H9 (cell line): Measurements from ENCODE around the gene CEMIP2. TPM values are rescaled to one million over a fixed set of nuclear protein-coding genes. Genes with fewer than 3 reads are reported as not detected.

Experiments
- DNase-seq: peaks from one replicate; pipeline ENCODE4 v3.0.0-alpha.2; 2017
- H2AFZ ChIP-seq: one replicate; pipeline ENCODE4 v1.6.1; 2013; ENCODE audit warnings: mild to moderate bottlenecking, low read length, control low read depth, moderate library complexity
- H2AK5ac ChIP-seq: 2 replicates; pipeline ENCODE4 v1.6.1; 2013; ENCODE audit warnings: low read length, control low read depth, mixed read lengths; ENCODE audit not compliant: insufficient read length
- H2BK120ac ChIP-seq: one replicate; pipeline ENCODE4 v1.6.1; 2013; ENCODE audit warnings: low read depth, mild to moderate bottlenecking, low read length, control low read depth, inconsistent platforms; ENCODE audit not compliant: poor library complexity, severe bottlenecking
- H2BK12ac ChIP-seq: 2 replicates; pipeline ENCODE4 v1.6.1; 2013; ENCODE audit warnings: low read length, control low read depth, mixed read lengths, low read depth; ENCODE audit not compliant: insufficient read length
- H2BK15ac ChIP-seq: 2 replicates; pipeline ENCODE4 v1.6.1; 2013; ENCODE audit warnings: low read depth, low read length, control low read depth
- H2BK20ac ChIP-seq: one replicate; pipeline ENCODE4 v1.6.1; 2013; ENCODE audit warnings: low read depth, mild to moderate bottlenecking, low read length, control low read depth, inconsistent platforms; ENCODE audit not compliant: poor library complexity, severe bottlenecking
- H2BK5ac ChIP-seq: 2 replicates; pipeline ENCODE4 v1.6.1; 2013; ENCODE audit warnings: low read length, control low read depth, mixed read lengths; ENCODE audit not compliant: insufficient read length
- H3K14ac ChIP-seq: 2 replicates; pipeline ENCODE4 v1.6.1; 2013; ENCODE audit warnings: low read length, control low read depth; ENCODE audit not compliant: insufficient read depth
- H3K18ac ChIP-seq: 2 replicates; pipeline ENCODE4 v1.6.1; 2013; ENCODE audit warnings: low read depth, mild to moderate bottlenecking, mixed read lengths, low read length, control low read depth; ENCODE audit not compliant: insufficient read length
- H3K23ac ChIP-seq: 2 replicates; pipeline ENCODE4 v1.6.1; 2013; ENCODE audit warnings: low read length, control low read depth, mixed read lengths, low read depth; ENCODE audit not compliant: insufficient read length
- H3K23me2 ChIP-seq: 2 replicates; pipeline ENCODE4 v1.6.1; 2013; ENCODE audit warnings: low read depth, mild to moderate bottlenecking, mixed read lengths, low read length, control low read depth; ENCODE audit not compliant: insufficient read length, poor library complexity, severe bottlenecking
- H3K27ac ChIP-seq: 2 replicates; pipeline ENCODE4 v1.5.1; 2013; ENCODE audit warnings: low read length, control low read depth, mixed read lengths, low read depth; ENCODE audit not compliant: insufficient read length
- H3K27me3 ChIP-seq: 2 replicates; pipeline ENCODE4 v1.6.1; 2013; ENCODE audit warnings: low read length, control low read depth, inconsistent platforms; ENCODE audit not compliant: insufficient read depth
- H3K4ac ChIP-seq: 2 replicates; pipeline ENCODE4 v1.6.1; 2013; ENCODE audit warnings: low read depth, mild to moderate bottlenecking, control low read depth, inconsistent platforms, low read length, moderate library complexity
- H3K4me1 ChIP-seq: 2 replicates; pipeline ENCODE4 v1.6.1; 2013; ENCODE audit warnings: low read length, control low read depth, inconsistent platforms; ENCODE audit not compliant: insufficient read depth
- H3K4me2 ChIP-seq: 2 replicates; pipeline ENCODE4 v1.6.1; 2013; ENCODE audit warnings: low read length, control low read depth, mixed read lengths; ENCODE audit not compliant: insufficient read length, insufficient read depth
- H3K56ac ChIP-seq: 2 replicates; pipeline ENCODE4 v1.6.1; 2013; ENCODE audit warnings: low read depth, mild to moderate bottlenecking, mixed read lengths, low read length, control low read depth; ENCODE audit not compliant: insufficient read length
- H3K79me1 ChIP-seq: 2 replicates; pipeline ENCODE4 v1.6.1; 2013; ENCODE audit warnings: low read depth, mild to moderate bottlenecking, moderate library complexity, low read length, control low read depth, inconsistent platforms; ENCODE audit not compliant: insufficient read depth, poor library complexity, severe bottlenecking
- H3K79me2 ChIP-seq: 2 replicates; pipeline ENCODE4 v1.6.1; 2013; ENCODE audit warnings: low read length, control low read depth, inconsistent platforms; ENCODE audit not compliant: insufficient read depth
- H3K9ac ChIP-seq: 2 replicates; pipeline ENCODE4 v1.6.1; 2013; ENCODE audit warnings: low read length, control low read depth, mixed read lengths; ENCODE audit not compliant: insufficient read length; ENCODE audit errors: extremely low read depth
- H3K9me3 ChIP-seq: one replicate; pipeline ENCODE4 v1.6.1; 2013; ENCODE audit warnings: low read depth, low read length, inconsistent platforms; ENCODE audit not compliant: control insufficient read depth
- H3T11ph ChIP-seq: one replicate; pipeline ENCODE4 v1.6.1; 2013; ENCODE audit warnings: mild to moderate bottlenecking, low read length, control low read depth, inconsistent platforms
- H4K20me1 ChIP-seq: one replicate; pipeline ENCODE4 v1.6.1; 2013; ENCODE audit not compliant: control insufficient read depth, insufficient read length, insufficient read depth
- H4K5ac ChIP-seq: 2 replicates; pipeline ENCODE4 v1.6.1; 2013; ENCODE audit warnings: low read depth, mild to moderate bottlenecking, mixed read lengths, low read length, control low read depth; ENCODE audit not compliant: insufficient read length
- H4K8ac ChIP-seq: replicated peaks from 2 replicates; pipeline ENCODE4 v1.6.1; 2013; ENCODE audit warnings: low read length, control low read depth, mixed read lengths, low read depth; ENCODE audit not compliant: insufficient read length
- H4K91ac ChIP-seq: 2 replicates; pipeline ENCODE4 v1.6.1; 2013; ENCODE audit warnings: low read depth, mild to moderate bottlenecking, moderate library complexity, mixed read lengths, low read length, control low read depth; ENCODE audit not compliant: insufficient read length
- H3K27ac Mint-ChIP-seq, 3 experiments: 2 replicates in 2 of 3; 3 replicates in 1 of 3; pipeline ENCODE4 v1.8.0; 2020 to 2021; ENCODE audit warnings: mixed read lengths in 3 of 3, mild to moderate bottlenecking in 1 of 3, moderate library complexity in 1 of 3
- H3K27me3 Mint-ChIP-seq: 2 replicates; pipeline ENCODE4 v1.8.0; 2021; ENCODE audit warnings: low read depth, mild to moderate bottlenecking, moderate library complexity, mixed read lengths
- H3K36me3 Mint-ChIP-seq, 3 experiments: 2 replicates in 2 of 3; 3 replicates in 1 of 3; pipeline ENCODE4 v1.8.0; 2020 to 2021; ENCODE audit warnings: low read depth in 3 of 3, mixed read lengths in 3 of 3; ENCODE audit not compliant: insufficient read depth in 1 of 3
- H3K4me1 Mint-ChIP-seq, 2 experiments: 2 replicates each; pipeline ENCODE4 v1.8.0; 2020; ENCODE audit warnings: mixed read lengths in 2 of 2
- H3K4me3 Mint-ChIP-seq, 2 experiments: 2 replicates in 1 of 2; 3 replicates in 1 of 2; pipeline ENCODE4 v1.8.0; 2020 to 2021; ENCODE audit warnings: mild to moderate bottlenecking in 2 of 2, mixed read lengths in 2 of 2, moderate library complexity in 1 of 2
- H3K9me3 Mint-ChIP-seq, 2 experiments: 2 replicates in 1 of 2; 3 replicates in 1 of 2; pipeline ENCODE4 v1.8.0; 2020; ENCODE audit warnings: mild to moderate bottlenecking in 2 of 2, mixed read lengths in 2 of 2, moderate library complexity in 1 of 2
- WGBS: extraction: QIAGEN DNeasy Blood & Tissue Kit; methylation state at CpG from one replicate; pipeline ENCODE4 v1.1.7; 2013; ENCODE audit warnings: missing lambda C conversion rate, low lambda C conversion rate, mixed read lengths; ENCODE audit not compliant: insufficient read length; ENCODE audit errors: extremely low coverage; 5-methylcytosine and 5-hydroxymethylcytosine counted together
- total RNA-seq: library from RNA; stranded (reverse); gene quantifications from 2 replicates; pipeline ENCODE4 v1.2.1, GENCODE V29; 2021
- TF ChIP-seq, protein P1 (sequence below): fragments of 200-600 bp; sonication (generic); conservative IDR thresholded peaks from 3 replicates; pipeline ENCODE4 v1.8.0; 2021; ENCODE audit warnings: antibody characterized with exemption, mild to moderate bottlenecking

CEMIP2 gene
- total RNA-seq, 1 experiment from 2014 or later = 77.2 TPM

DNA sequence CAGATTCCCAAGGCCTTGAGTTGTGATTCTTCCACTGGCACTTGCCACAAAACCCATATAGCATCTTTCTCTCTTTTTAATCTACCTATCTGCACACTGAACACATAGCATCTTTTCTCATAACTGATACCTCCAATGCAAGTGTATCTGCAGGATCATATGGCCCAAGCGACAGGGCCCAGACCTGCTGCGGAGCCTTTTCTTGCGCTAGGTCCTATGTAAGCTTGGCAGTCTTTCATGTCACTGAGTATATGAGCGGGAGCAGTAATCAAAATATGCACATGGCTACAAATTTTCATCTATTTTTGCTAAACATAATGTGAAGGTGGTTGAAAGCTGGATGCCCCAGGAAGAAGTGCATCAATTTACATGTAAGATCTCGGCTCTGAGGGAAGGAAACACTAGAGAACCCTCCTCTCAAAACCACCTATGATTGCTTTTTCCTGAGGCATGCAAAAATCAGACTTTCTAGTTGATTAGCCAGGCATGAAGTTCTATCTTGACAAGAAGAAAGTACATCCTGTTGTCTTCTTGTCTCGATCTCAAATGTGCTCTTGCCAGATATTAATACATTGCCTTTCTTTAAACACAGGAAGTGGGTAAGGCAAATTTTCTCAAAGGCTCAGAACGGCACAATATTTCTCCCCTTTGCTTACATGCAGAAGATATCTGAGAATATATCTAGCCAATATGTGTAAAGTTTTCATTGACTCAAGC, 26.9 kb upstream of the CEMIP2 start:
- Histone ChIP-seq H3K23ac (no peak overlapping the region), H3K14ac (no peak overlapping the region), H4K91ac (no peak overlapping the region), H3K79me2 (no peaks in the 10 kb centered on the region), H3K9ac (no peak overlapping the region), H3K9me3 (no peaks in the 10 kb centered on the region), H2BK5ac (no peak overlapping the region), H3K4ac (no peak overlapping the region), H2AFZ (no peak overlapping the region), H3K27me3 (no peaks in the 10 kb centered on the region), H4K20me1 (no peaks in the 10 kb centered on the region), H2BK120ac (no peak overlapping the region), H2AK5ac (no peak overlapping the region), H4K5ac (no peak overlapping the region), H4K8ac (no peak overlapping the region), H3K79me1 (no peaks in the 10 kb centered on the region), H2BK12ac (no peak overlapping the region), H2BK20ac (no peak overlapping the region), H3K56ac (no peak overlapping the region), H3K4me2 (no peak overlapping the region), H3K18ac (no peak overlapping the region), H3K23me2 (no peaks in the 10 kb centered on the region), H3T11ph (no peak overlapping the region), H3K27ac (no peak overlapping the region), H3K4me1 (no peaks in the 10 kb centered on the region), H2BK15ac (no peak overlapping the region)
- Mint-ChIP-seq H3K4me1 (0 out of 4 replicates have a peak, but pooled peaks cover 4% of the 10 kb centered on the region in 2 experiments), H3K4me3 (no peak overlapping the region), H3K9me3 (no peaks in the 10 kb centered on the region), H3K27me3 (no peaks in the 10 kb centered on the region), H3K27ac (no peak overlapping the region; a peak in 1 of 7 replicates), H3K36me3 (no peaks in the 10 kb centered on the region; a peak in 1 of 7 replicates)
- no CpG with 5 or more reads among the region's 7 CpGs for WGBS
- TF ChIP-seq, protein P1, sequence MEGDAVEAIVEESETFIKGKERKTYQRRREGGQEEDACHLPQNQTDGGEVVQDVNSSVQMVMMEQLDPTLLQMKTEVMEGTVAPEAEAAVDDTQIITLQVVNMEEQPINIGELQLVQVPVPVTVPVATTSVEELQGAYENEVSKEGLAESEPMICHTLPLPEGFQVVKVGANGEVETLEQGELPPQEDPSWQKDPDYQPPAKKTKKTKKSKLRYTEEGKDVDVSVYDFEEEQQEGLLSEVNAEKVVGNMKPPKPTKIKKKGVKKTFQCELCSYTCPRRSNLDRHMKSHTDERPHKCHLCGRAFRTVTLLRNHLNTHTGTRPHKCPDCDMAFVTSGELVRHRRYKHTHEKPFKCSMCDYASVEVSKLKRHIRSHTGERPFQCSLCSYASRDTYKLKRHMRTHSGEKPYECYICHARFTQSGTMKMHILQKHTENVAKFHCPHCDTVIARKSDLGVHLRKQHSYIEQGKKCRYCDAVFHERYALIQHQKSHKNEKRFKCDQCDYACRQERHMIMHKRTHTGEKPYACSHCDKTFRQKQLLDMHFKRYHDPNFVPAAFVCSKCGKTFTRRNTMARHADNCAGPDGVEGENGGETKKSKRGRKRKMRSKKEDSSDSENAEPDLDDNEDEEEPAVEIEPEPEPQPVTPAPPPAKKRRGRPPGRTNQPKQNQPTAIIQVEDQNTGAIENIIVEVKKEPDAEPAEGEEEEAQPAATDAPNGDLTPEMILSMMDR = no peak
- no peak for DNase-seq
